NCI-H510A treated with DMSO at 0.1 percent for 48 hours (cell line): ENCODE data around the gene ANGPTL2.

Experiments
- DNase-seq: peaks from one replicate; lab custom pipeline; 2025; lab: John Stamatoyannopoulos, UW

Gene ANGPTL2

DNA sequence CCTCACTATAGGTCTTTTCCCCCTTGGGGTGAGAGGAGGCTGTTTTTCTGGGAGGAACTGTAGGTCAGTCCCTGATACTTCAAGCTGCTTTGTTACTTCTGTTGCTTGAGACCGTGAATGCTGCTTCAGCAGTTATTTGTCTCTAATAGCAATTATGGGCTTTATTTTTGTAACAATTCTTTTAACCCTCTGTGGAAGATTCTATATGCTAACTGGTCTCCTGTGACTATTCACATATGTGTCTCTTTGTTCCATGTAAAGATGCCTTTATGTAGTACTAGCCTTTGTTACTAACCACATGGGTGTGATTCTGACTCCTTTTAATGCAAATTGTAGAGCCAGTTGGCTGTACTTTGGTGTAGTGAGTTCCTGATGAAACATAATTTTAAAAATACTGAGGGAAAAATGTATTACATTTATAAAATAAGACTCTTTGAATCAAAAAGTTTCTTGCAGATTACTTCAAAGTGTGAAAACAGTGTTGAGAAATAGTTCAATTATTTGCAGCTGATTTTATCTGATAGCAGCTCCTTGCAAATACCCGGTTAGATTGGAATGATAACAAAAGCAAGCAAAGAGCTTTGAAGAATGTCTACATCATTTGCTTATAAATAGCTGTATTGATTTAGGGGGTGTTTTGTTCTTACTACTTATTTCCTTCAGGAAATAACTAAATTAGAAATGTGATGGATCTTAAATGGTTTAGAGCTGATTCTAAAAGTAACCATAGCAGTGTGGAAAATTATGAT lies 46.6 kb downstream of the ANGPTL2 start:
- DNase-seq, result no peak

DNA sequence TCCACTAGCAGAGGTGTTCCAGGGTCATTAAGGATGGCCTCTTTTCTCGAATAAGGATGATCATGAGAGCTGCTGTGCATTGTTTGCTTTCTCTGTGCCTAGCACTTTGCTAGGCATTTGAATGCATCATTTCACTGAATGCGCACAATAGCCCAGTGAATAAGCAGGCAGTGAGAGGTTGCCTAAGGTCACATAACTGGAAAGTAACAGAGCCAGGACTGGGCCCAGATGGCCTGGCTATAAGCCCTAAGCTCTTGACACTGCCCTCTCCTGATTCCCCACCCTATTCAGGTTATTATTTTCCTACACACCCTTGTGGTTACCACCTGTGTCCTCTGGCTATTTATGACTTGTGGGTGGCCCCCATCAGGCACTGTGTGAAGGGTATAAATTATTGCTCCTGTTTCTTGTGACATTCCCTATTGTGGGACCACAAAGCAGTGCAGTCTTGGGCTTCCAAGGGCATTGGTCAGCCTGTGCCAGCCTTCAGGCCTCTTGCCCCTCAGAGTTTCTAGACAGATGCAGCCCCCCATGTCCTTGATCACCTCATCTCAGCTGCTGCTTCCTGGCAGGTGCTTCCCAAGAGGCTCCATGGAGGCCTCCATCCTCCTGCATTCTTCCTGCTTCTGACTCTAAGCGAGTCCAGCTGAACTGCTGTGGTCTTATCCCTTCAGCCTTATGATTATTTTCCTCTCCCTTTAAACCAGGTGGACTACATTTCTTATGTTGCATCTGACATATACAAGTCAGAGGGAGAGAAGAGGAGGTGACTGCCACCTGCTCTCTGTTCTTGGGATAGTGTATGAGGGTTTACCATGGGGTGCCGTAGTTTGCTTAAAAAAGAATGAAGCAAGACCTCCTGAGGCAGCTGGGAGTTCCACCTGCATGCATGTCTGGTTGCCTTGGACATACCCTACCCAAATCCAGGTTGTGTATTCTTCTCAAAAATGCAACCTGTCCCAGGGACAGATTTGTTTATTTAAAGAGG lies 47.6 kb downstream of the ANGPTL2 start:
- DNase-seq, result no peak

DNA sequence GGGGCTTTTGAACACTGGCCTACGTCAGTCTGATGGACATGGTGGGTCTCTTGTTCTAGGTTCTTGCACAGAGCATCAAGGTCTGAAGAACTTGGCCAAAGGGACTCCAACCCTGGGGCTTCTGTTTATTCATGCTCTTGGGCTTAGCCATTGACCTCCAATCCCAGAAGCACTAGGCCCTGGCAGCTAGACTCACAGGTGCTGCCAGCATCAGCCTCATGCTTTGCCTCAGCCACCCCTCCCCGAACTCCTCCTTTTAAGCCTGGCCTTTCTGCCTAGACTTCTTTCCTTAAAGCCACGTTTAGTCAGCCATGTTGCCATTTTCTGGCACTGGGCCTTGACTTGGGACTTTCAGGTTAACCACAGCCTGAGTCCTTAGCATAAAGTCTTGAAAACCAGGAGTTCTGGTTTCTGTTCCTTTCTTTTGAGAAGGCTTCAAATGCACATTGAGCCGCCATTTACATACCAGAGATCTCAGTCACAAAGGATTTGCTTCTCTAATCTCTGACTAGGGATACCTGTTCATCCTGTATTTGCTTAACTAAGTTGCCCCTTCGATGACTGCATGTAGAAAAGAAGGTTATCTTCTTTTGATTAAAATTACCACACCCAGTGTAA lies 54.7 kb downstream of the ANGPTL2 start:
- no peak for DNase-seq

DNA sequence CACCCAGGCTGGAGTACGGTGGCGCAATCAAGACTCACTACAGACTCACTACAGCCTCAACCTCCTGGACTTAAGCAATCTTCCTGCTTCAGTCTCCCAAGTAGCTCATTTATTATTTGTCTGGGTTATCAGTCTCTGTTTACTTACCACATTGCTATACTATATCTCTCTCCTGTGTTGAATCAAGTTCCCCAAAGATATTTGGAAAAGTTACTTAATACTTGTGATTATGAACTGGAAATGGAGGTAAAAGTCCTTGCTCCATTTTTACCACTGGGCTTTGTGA lies 55.6 kb downstream of the ANGPTL2 start:
- DNase-seq, result no peak

DNA sequence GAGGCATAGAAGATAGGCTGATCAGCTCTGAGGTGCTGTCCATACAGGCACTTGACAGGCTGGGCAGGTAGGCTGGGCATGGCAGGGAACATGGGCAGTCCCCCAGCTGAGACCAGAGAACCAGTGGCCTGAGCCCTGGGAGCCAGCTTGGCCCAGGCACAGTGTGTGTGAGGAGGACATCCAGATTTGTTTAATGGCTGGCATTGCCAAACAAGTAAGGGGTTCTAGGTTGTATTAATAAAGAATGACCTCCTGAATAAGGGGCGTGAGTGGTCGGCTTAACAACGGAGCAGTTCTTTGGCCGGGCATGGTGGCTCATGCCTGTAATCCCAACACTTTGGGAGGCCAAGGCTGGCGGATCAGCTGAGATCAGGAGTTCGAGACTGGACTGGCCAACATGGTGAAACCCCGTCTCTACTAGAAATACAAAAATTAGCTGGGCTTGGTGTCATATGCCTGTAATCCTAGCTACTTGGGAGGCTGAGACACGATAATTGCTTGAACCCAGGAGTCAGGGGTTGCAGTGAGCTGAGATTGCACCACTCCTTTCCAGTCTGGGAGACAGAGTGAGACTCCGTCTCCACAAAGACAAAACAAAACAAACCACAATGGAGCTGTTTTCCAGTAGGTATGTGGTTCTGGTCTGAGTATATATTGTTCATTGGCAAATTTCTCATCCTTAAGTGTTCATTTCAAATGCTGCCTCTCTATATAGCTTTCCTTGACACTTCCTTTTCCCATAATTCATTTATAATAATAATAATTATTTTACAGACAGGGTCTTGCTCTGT lies 56.2 kb downstream of the ANGPTL2 start:
- DNase-seq, result no peak

DNA sequence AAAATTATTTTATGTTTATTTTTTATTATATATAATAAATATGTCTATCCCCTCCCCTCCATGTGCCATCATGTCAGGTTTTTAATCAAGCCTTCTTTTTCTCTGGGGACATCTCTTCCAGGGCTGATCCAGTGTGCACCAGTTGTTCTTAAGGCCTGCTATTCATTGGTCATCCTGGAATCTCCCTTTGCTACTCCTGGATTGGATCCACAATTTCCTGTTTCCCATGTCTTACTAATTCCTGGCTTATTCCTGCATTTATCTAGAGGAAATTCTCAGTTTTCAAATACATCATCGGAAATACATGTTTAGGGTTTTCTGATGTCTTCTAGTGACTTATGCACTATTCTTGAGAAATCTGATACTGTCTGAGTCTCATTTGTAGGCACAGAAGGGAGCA lies 56.8 kb downstream of the ANGPTL2 start:
- no peak for DNase-seq

DNA sequence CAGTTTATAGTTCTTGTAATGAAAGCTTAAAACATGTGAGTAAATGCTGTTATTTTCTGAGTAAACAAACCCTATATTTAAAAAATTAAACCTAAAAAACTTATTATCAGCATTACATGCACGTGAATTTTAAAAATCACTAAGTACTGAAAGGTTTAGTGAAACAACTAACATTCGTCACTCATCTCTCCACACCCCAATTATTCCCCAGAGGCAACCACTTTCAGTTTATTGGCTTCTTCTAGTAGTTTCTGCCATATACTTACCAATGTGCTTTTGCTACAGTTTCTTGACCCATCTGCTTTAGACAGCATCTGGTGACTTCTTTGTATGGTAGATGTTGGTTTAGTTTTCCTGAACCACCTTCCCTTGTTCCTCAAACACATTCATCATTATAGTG lies 58.1 kb downstream of the ANGPTL2 start:
- DNase-seq, result no peak

DNA sequence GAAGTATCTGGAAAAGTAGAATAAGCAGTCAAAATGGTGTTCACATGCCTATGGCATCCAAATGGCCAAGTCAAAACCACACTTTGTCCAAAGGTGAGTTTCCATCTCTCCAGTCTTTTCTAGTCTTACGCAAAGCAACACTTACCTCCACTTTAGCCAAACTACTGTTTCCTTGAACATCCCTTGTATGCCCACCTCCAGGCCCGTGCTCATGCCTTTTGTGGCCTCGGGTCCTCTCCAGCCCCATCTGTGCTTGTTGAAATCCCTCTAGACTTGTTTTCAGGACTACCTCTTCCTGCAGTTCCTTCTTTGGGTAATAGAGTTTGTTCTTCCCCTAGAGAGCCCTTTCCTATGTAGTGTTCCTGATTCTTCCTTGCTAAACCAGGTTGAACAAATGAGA lies 61.0 kb downstream of the ANGPTL2 start:
- DNase-seq, result no peak

DNA sequence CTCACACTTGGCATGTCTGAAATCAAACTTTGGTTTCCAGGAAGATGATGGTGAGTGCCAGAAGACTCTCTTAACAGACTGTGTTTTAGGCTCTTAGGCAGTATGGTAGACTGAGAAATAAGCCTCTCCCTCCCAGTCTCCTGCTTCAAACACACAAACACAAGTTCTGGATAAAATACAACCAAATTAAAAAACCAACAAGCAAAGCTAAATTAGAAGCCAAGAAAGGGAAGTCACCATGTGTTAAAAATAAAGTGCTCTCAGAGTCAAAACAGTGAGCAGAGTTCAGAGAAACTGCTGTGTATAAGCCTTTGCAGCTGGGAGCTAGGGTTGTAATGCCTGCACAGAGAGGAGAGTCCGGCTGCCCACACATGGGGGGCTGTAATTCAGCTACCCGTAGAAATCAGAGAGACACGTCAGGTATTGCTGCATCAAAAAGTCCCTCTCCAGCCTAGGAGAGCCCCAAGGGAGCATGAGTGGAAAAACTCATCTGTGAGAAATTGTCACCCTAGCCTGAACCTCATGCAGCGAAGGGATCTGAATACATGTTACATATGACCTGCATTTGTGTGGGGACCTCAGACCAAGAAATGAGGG lies 62.6 kb downstream of the ANGPTL2 start:
- DNase-seq, result no peak

DNA sequence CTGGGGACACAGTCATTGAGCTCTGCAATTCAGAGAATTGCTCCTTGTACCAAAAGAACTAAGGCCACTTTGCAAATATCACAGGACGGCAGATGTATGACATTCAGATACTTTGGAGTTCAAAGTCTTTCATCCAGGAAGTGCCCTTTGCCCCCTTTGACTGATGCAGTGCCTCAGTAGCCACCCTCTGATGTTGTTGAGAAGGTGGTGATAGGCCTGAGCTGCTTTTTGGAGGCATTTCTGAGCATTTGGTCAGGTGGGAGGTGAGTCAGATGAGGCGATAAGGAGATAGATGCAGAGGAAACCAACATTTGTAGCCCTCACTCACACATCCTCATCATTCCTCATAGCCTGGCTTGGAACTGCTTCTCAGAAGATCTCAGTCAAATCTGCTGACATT lies 63.4 kb downstream of the ANGPTL2 start:
- no peak for DNase-seq

DNA sequence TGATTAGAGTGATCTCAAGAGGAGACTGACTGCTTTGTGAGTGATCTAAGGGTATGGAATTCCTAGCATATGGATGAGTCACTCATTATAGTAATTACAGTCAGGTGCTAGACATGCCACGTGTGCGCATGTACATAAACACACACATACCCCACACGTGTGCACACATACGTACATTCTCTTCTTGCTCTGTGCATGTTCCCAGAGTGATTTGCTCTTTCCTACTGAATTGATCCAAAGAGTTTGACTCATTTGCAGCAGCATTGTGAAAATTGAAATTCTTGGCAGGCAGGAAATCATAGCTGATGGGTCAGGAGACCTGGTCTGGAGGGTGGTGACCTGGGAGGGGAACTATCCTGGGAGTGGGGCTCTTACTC lies 63.8 kb downstream of the ANGPTL2 start:
- no peak for DNase-seq

DNA sequence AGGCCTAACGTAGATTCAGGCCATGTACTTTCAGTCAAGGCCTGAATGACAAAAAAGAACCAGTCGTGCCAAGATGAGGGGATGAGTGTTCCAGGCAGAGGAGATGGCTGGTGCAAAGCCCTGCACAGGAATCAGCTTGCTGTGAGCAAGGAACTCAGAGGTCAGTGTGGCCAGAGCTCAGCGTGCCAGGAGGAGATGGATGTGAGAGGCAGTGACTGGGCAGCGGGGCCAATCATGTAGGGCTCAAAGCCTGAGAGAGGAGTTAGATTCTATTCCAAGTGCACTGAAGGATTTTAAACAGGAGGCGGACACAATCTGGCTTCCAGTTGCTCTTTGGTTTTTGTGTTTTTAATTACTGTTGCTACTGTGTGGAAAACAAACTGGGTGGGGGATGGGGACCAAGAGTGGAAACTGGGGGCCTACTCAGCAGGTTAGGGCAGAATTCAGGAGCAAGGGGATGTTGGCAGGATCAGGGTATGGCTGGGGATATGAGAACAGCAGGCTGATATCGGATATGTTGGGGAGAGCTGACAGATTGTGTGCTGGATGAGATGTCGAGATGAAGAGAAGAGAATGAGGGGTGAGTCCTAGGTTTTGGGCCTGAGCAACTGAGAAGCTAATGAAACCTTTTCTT lies 64.3 kb downstream of the ANGPTL2 start:
- DNase-seq, result no peak

DNA sequence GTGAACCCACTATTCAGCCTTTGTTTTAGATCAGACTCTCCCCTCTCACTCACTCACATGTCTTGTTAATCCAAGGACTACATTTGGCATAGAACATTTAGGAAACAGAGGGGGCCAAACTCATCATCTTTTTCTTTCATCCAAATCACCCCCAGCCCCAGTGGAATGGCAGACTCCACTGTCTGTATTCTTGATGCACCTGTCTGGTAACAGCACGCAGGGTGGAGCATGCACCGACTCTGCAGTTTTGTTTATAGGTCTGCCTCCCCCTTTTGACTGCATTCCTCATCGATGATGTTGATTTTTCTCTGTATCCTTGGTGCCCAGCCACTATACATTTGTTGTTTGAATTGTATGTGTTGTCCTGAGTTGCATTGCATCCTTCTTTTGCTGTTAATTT lies 66.0 kb downstream of the ANGPTL2 start:
- no peak for DNase-seq

DNA sequence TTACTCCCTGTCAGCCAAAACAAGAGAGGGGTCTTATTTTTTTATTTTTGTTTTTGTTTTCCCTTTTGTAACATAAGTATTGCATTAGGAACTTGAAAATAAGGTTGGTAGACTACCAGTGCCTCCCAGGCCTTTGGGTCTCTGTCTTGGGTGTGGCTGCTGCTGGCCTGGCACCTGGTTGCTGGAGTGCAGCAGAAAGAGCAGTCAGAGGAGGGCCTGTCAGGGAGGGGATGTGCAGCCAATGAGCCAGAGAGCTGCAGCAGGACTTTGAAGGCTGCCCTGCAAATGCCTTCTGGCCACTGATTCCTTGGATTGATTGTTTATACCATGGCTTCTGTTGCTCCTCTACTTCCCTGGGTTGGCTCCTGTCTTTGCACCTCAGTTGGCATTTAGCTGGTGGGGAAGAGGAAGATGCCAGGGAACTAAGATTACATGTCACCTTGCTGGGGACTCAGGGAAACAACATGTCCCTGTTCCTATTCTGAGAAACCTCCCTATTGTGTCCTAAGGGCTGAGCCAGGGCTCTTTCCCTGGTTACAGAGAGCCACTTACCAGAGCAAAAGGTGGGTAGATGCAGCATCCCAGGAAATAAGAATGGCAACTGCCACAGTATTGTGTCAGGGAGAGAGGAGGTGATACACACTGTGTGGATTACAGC lies 66.6 kb downstream of the ANGPTL2 start:
- no peak for DNase-seq

DNA sequence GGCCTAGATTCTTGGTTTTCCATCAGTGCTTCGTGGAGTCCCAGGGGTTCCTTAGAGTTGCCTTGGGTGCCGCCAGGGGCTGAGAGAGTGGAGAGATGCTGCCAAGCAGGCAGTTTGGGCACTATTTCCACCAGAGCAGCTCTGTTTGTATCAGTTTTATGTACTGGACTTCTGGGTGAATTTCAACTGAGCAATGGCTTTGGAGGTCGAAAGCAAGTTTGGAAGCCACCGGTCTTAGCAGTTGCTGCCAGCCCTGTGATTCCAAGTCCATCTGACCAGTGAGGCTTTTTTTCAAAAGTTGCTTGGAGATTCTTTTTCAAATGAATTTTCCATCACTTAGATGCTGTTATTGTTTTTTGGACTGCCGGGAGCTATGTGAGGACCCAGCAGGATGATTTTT lies 68.5 kb downstream of the ANGPTL2 start:
- no peak for DNase-seq

DNA sequence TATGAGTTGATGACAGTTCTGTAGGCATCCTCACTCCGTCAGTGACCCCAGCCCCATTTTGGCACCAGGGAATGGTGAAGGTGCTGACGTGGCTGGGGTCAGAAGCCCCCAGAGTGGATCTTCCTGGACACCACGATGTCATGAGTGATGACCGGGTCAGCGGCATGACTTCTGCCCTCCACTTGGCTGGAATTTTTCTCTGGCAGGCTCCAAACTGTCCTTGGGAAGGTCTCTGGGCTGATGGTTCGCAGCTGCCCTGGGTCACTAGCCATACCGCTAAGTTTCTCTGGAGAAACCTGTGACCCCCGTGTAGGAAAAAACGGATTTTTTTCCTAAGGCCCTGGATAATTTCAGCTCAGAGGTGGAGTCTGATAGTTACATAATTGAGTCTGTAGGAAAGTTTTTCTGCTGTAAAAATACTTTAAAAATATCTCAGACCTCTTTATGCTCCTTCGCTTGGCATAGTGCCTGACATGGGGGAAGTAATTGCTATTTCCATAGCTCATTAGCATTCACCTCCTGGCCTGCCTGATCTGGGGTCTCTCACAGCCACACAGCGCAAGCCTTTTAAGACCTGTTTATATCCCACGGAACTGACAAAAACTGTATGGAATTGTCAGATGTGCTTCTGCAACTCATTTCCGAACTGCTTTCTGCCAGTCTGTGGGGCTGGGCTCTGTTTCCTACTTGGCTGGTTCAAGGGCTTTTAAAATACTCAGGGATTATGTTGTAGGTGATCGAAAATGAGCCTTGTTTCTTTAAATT lies 69.2 kb downstream of the ANGPTL2 start:
- no peak for DNase-seq

DNA sequence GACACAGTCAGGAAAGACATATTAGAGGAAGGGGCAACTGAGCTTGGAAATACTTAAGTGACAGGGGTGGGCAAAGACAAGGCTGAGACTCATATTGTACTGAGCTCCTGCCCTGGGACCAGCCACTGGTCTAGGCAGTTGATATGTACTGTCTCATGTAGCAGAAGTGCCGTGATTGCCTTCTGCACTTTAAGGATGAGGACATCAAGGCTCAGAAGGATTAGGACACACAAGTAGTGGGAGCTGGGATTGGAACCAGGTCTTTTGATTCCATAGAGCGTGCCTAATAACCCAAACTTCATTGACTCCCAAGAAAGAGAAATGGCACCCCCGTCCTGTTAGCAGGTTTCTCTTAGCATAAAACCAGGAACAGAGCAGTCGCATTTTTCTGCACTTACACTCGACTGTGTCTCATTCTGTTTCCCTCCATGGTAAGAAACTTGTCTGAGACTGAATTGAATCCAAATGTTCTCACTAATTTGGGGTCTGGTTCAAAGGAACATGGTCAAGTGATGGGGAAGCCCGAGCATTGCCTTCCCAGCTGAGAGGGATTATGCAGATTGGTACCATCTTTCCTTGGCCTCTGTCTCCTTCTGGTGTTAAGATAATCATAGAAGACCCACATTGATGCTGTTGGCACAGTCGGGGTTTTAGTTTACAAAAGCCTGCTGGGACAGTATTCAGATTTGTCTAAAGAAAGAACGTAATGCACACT lies 70.4 kb downstream of the ANGPTL2 start:
- DNase-seq, result no peak

DNA sequence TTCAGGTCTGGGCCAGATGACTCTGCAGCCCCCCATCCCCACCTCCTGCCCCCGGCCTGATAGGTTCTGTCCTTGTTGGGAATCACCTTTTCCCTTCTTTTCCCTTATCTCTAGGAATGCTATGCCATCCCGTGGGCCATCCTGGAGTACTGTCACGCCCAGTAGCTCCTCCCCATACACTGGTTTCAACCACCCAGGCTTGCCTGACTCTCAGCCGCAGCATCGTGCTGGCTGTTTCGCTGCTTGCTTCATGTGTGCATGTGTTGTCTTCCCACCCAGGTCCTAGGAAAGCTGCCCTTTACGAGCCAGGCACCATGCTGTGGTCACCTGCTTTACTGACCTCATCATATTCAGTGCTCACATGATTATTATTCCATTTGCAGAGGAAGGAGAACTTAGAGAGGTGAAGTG lies 71.8 kb downstream of the ANGPTL2 start:
- no peak for DNase-seq

DNA sequence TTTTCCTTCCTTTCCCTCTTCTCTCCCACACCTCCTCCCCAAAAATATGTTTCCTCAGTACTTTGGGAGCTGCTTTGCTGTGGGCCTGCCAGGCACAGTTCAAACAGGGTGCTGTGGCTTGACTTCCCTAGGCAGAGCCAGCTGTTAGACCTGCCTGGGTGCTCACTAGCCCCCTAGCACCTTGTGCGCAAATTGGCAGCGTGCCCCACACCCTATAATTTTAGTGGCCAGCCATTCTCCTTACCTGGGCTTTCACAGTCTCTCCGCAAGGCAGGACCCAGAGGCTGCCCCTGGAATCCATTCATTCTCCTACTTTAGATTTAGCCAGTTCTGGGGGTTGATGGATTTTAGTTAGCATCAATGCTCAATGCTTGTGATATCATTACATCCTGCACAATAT lies 72.3 kb downstream of the ANGPTL2 start:
- no peak for DNase-seq
